Measurements from ENCODE around the gene SUMO2. TPM values are rescaled to one million over a fixed set of nuclear protein-coding genes. Genes with fewer than 3 reads are reported as not detected.

Gene SUMO2
- total and polyA plus RNA-seq, 2 of the 13 experiments (the other 11 are each of a cell fraction or from before 2014, with no cell fraction given), result 337 to 553 TPM

- TF ChIP-seq ZNF674 (CRISPR knock-in tag; IDR thresholded peaks at IDR 0.05; ENCODE audit: low read depth) (peak; percentile 98), ZNF407 (CRISPR knock-in tag; IDR thresholded peaks at IDR 0.05; ENCODE audit: not compliant biosample characterization) (peak; percentile 10), ZNF749 (CRISPR knock-in tag; IDR thresholded peaks at IDR 0.05; ENCODE audit: borderline replicate concordance) (0 out of 2 replicates have a peak, but pooled peaks have one; percentile 83), RFXANK (CRISPR knock-in tag; IDR thresholded peaks at IDR 0.05) (0 out of 2 replicates have a peak, but pooled peaks have one; percentile 46), HNRNPL (IDR thresholded peaks at IDR 0.05; ENCODE audit: low read depth, low read length) (no peak), ZNF580 (CRISPR knock-in tag; IDR thresholded peaks at IDR 0.05; ENCODE audit: borderline replicate concordance, low read depth) (peak; percentile 69; the same call in 1 of the 2 replicates), ZNF18 (CRISPR knock-in tag; IDR thresholded peaks at IDR 0.05; ENCODE audit: insufficient replicate concordance) (peak; percentile 30), SRSF4 (IDR thresholded peaks at IDR 0.05; ENCODE audit: low read depth, low read length, poor library complexity, severe bottlenecking) (peak; percentile 16), ZNF652 (CRISPR knock-in tag; IDR thresholded peaks at IDR 0.05; ENCODE audit: borderline replicate concordance, low read depth) (no peak), NFRKB (IDR thresholded peaks at IDR 0.05) (peak; percentile 63), ZNF326 (CRISPR knock-in tag; IDR thresholded peaks at IDR 0.05; ENCODE audit: borderline replicate concordance) (no peak), BCL6 (CRISPR knock-in tag; IDR thresholded peaks at IDR 0.05) (no peak), KDM1A (CRISPR knock-in tag; IDR thresholded peaks at IDR 0.05) (no peak)
- TF ChIP-seq, protein P1, sequence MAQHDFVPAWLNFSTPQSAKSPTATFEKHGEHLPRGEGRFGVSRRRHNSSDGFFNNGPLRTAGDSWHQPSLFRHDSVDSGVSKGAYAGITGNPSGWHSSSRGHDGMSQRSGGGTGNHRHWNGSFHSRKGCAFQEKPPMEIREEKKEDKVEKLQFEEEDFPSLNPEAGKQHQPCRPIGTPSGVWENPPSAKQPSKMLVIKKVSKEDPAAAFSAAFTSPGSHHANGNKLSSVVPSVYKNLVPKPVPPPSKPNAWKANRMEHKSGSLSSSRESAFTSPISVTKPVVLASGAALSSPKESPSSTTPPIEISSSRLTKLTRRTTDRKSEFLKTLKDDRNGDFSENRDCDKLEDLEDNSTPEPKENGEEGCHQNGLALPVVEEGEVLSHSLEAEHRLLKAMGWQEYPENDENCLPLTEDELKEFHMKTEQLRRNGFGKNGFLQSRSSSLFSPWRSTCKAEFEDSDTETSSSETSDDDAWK (CRISPR knock-in tag; IDR thresholded peaks at IDR 0.05), result no peak
These were observed at the start of gene SUMO2 (continued) for GRCh38 chr17:75182569-75183436.

All from HepG2 (cell line).